Urinary bladder (tissue), 4 donors: ENCODE data around the gene FGF1. TPM values are rescaled to one million over a fixed set of nuclear protein-coding genes. Genes with fewer than 3 reads are reported as not detected.

Experiments
- DNase-seq: peaks from one replicate; pipeline ENCODE4 v3.0.0-alpha.2; 2015; ENCODE audit errors: extremely low spot score
- H3K27ac ChIP-seq: one replicate; pipeline ENCODE4 v1.5.1; 2013; ENCODE audit warnings: low read depth, mild to moderate bottlenecking, moderate library complexity
- H3K36me3 ChIP-seq: one replicate; pipeline ENCODE4 v1.6.1; 2013; ENCODE audit warnings: mild to moderate bottlenecking, moderate library complexity; ENCODE audit not compliant: insufficient read depth
- H3K4me1 ChIP-seq: one replicate; pipeline ENCODE4 v1.6.1; 2013; ENCODE audit warnings: mild to moderate bottlenecking, moderate library complexity; ENCODE audit not compliant: insufficient read depth
- H3K4me3 ChIP-seq: one replicate; pipeline ENCODE4 v1.5.1; 2013; ENCODE audit warnings: low read depth, low read length
- WGBS: extraction: QIAGEN DNeasy Blood & Tissue Kit; methylation state at CpG from one replicate; pipeline ENCODE4 v1.1.7; 2013; 5-methylcytosine and 5-hydroxymethylcytosine counted together
- polyA plus RNA-seq: library from polyadenylated mRNA; stranded (reverse); fragments of 200-250 nt; gene quantifications from one replicate; pipeline ENCODE4 v1.2.3, GENCODE V29; 2013
- total RNA-seq: library from RNA; depleted of rRNA; stranded (reverse); fragments of >200 nt; gene quantifications from one replicate; pipeline ENCODE4 v1.2.3, GENCODE V29; 2014
- donor health status: healthy with polysubstance abuse.
- donor health status: healthy.

The FGF1 gene
- total and polyA plus RNA-seq, 2 donors: 0.58 to 5.1 TPM

DNA sequence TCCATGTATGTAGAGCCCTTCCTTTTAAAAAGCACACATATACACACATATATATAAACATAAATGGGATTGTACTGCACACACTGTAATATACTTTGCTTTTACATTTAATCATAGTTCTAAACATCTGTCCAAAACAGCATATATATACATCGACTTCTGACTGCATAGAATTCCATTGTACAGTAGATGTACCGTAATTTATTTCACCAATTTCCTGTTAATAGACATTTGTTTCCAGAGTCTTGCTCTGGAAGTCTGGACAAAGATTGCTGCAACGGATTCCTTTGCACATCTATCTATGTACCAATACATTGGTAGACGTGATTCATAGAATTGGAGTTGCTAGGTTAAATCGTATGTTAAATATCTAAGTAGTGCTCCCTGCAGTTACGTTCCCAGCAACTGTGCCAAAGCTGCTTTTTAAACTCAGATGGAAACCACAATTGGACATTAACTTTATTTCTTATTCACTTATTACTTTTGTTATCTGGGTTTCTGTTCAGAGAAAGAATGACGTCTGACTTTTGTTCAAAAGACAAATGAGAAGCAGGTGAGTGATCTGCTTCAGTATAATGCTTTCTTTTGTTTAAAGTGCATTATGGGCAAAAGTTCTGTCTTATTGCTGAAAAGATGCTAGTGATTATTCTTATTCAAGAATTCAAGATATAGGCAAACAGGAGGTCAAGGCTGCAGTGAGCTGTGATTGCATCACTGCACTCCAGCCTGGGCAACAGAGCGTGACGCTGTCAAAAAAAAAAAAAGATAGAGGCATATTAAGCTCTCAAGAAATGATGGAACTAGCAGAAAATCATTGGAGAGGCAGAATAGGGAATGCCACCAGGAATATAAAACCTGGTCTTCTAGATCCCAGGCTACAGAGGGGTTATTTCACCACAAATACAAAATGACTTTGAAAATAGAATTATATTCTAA, 138.2 kb downstream of the FGF1 start:
- WGBS: 93% methylated on average over 9 of the region's 9 CpGs
- no peak overlapping the region for H3K4me3 ChIP-seq
- no peaks in the 10 kb centered on the region for H3K4me1 ChIP-seq
- no peak for DNase-seq
- no peaks in the 10 kb centered on the region for H3K36me3 ChIP-seq
- no peak overlapping the region for H3K27ac ChIP-seq

DNA sequence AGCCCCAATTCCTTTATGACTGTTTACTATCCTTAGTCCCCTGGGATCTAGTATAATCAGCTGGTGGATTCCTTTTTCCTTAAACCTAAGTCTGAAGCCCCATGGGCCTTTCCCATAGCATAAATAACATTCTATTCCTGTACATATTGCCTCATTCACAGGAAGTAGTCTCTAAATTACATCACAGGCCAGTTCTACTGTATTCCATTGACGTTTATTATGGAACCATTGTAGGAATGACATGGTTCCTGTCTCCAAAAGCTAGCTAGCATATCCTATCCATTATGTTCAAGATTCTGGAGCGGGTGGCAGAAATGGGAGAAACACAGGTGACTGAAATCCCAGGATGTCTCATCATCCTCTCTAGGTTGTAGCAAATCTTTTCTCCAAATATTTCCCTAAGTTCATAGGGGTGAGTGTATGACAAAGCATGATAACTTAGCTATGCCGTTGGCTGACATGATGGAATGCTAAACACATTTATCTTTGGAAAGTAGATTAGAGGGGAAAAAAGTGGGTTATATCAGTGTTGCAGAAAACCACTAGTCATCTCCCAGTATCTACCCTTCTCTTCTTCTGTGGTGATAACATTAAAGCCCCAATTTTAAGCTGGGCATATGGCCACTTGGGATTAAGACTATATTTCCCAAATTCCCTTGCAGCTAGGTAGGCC, 140.1 kb downstream of the FGF1 start:
- H3K27ac ChIP-seq: no peak overlapping the region
- H3K4me1 ChIP-seq: no peaks in the 10 kb centered on the region
- H3K4me3 ChIP-seq: no peak overlapping the region
- no peaks in the 10 kb centered on the region for H3K36me3 ChIP-seq
- 56% methylated on average over 3 of the region's 3 CpGs for WGBS
- DNase-seq: no peak

DNA sequence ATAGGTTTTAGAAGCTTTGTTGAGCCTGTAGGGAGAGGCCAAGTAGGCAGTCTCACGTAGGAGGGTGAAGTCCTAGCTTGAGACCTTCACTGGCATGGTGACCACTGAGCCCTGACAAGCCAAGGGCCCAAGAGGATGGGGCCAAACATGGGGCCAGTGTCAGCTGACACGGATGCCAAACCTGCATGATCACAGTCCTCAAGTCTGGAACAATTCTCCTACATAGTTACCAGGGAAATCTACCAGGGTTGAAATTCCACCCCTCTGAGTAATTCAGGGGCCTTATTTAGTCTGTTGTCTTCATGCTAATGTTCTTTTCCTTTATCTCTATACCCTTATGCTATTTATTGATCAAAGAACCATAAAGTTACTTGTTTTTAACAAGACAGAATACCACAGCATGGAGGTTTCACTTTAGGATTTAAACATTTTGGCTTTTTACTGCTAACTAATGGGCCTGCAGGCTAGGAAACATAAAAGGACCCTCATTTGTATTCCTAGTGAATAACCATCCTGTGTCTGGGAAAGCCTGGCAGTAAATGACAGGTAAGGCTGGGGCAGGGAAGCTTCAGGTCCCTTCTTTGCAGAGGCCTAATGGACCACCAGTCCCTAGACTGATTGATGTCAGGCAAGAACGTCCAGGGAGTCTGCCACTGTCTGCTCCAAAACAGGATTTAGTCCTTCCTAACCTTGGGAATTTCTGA, 140.8 kb downstream of the FGF1 start:
- Histone ChIP-seq H3K4me3 (no peak overlapping the region), H3K4me1 (no peaks in the 10 kb centered on the region), H3K36me3 (no peaks in the 10 kb centered on the region), H3K27ac (no peak overlapping the region)
- no peak for DNase-seq
- WGBS: 78% methylated on average over 3 of the region's 3 CpGs

DNA sequence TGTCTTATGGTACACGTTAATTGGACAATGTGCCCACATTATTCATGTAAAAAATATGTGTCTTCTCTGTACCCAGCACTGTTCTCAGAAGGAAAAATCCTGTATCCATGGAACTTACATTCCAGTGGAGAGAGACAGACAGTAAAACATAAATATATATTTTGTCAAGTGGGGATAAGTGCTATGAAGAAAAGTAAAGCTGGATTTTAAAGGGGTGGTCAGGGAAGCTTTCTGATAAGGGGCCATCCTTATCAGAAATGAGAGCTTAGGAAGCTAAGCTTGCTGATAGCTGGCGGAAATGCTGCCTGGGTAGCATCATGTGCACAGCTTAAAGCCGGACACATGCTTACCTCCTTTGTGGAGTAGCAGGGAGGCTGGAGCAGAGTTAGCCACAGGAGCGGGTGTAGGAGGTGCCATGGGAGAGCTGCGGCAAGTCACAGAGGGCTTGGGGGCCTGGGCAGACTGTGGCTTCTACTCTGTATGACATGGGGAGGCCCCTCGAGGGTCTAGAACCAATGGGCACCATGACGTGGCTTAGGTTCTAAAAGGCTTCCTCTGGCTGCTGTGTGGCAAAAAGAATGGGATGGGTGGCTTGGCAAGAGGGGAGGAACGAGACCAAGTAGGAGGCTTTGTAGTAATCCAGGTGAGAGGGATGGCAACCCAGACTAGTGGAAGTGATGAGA, 141.7 kb downstream of the FGF1 start:
- no peak overlapping the region for H3K4me3 ChIP-seq
- H3K4me1 ChIP-seq: no peaks in the 10 kb centered on the region
- 65% methylated on average over 8 of the region's 8 CpGs for WGBS

DNA sequence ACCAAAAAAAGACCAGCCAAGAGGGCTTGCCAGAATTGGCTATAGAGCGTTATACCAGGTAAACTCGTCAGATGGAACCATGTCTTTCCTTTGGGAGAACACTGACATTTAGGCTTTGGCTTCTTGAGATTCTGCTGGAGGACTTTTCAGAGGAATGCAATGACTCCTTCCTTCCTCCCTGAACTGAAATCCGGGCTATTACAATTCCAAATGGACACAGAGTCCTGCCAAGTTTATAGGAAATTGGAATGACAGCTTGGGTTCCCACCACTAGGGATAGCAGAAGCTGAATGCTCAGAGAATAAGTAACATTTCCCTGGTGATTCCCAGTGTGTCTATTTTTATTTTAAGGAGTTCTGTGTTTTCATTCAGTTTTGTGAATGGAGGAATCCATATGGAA, 143.0 kb downstream of the FGF1 start:
- Histone ChIP-seq H3K4me3 (no peak overlapping the region), H3K4me1 (no peaks in the 10 kb centered on the region), H3K36me3 (no peaks in the 10 kb centered on the region), H3K27ac (no peak overlapping the region)
- WGBS: 47% methylated on average over 3 of the region's 3 CpGs
- DNase-seq: no peak

More for the DNA sequence above, 141.7 kb downstream of the FGF1 start:
- no peak for DNase-seq
- Histone ChIP-seq H3K27ac (no peak overlapping the region), H3K36me3 (no peaks in the 10 kb centered on the region)

Other genes starting within 250 kb of the FGF1 start
- gene ARHGAP26, start 84.3 kb upstream of the FGF1 start, total RNA-seq: 54.2 TPM
- gene ARHGAP26, start 84.3 kb upstream of the FGF1 start, polyA plus RNA-seq: 5.7 TPM